SJSA1 (cell line): Measurements from ENCODE around the gene GLCCI1. TPM values are rescaled to one million over a fixed set of nuclear protein-coding genes. Genes with fewer than 3 reads are reported as not detected.
"Not testable (repeated sequence)": the region's sequence is repeated elsewhere in the genome, so short reads cannot be mapped to it uniquely, and the experiment has no call there.

ENCODE experiments used
- DNase-seq, 2 experiments: peaks; one replicate each; pipeline ENCODE4 v3.0.0-alpha.2; 2015 to 2020; ENCODE audit warnings: low spot score in 2 of 2, low read depth in 1 of 2
- H3K27ac ChIP-seq: fragments of 250-450 bp; sonication (Bioruptor Pico); 2 replicates; pipeline ENCODE4 v1.5.1; 2020; ENCODE audit warnings: mild to moderate bottlenecking, moderate library complexity
- H3K27me3 ChIP-seq: fragments of 250-450 bp; sonication (Bioruptor Pico); replicated peaks from 2 replicates; pipeline ENCODE4 v1.5.1; 2020; ENCODE audit warnings: mild to moderate bottlenecking, moderate library complexity
- H3K36me3 ChIP-seq: fragments of 250-450 bp; sonication (Bioruptor Pico); 2 replicates; pipeline ENCODE4 v1.5.1; 2020; ENCODE audit warnings: mild to moderate bottlenecking
- H3K4me1 ChIP-seq: fragments of 250-450 bp; sonication (Bioruptor Pico); replicated peaks from 2 replicates; pipeline ENCODE4 v1.6.1; 2021; ENCODE audit warnings: mild to moderate bottlenecking
- H3K4me3 ChIP-seq: fragments of 250-450 bp; sonication (Bioruptor Pico); 2 replicates; pipeline ENCODE4 v1.5.1; 2020; ENCODE audit warnings: mild to moderate bottlenecking
- H3K9me3 ChIP-seq: fragments of 250-450 bp; sonication (Bioruptor Pico); replicated peaks from 2 replicates; pipeline ENCODE4 v1.5.1; 2020; ENCODE audit warnings: mild to moderate bottlenecking
- total RNA-seq: library from RNA; depleted of rRNA; stranded (reverse); fragments of >200 nt; shearing (Covaris generic); gene quantifications from 2 replicates; pipeline ENCODE4 v1.2.3, GENCODE V29; 2014

Gene GLCCI1
- total RNA-seq, 1 experiment from 2014 or later = 2.1 TPM

- H3K36me3 ChIP-seq = no peaks in the 10 kb centered on the region
- no peak for DNase-seq
- H3K27me3 ChIP-seq = no peaks in the 10 kb centered on the region
- no peaks in the 10 kb centered on the region for H3K4me1 ChIP-seq
- no peak overlapping the region for H3K4me3 ChIP-seq
- no peak overlapping the region for H3K27ac ChIP-seq
- H3K9me3 ChIP-seq = no peaks in the 10 kb centered on the region
These were observed 120.6 kb downstream of the GLCCI1 start for GRCh38 chr7:8089036-8089780.

DNA sequence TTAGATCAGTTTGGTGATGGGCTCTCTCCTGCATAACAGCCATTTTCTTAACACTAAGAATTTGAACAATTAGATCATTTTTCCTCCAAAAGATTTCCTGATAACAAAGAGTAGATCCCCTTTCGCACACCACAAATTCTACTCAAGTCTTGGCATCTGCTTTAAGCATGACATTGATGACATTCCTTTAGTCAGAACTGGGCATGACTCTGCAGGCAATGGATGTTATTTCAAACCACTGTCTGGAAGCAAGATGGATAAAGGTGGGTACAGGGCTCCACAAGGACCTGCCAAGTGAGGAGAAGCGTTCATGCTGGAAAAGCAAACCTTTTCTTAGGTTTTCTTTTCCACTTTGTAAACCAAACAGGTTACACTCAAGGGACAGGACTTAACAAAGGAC is 123.5 kb downstream of the GLCCI1 start:
- DNase-seq = no peak
- Histone ChIP-seq H3K9me3 (no peaks in the 10 kb centered on the region), H3K36me3 (no peaks in the 10 kb centered on the region), H3K4me3 (no peak overlapping the region), H3K27ac (no peak overlapping the region), H3K27me3 (no peaks in the 10 kb centered on the region), H3K4me1 (no peaks in the 10 kb centered on the region)

DNA sequence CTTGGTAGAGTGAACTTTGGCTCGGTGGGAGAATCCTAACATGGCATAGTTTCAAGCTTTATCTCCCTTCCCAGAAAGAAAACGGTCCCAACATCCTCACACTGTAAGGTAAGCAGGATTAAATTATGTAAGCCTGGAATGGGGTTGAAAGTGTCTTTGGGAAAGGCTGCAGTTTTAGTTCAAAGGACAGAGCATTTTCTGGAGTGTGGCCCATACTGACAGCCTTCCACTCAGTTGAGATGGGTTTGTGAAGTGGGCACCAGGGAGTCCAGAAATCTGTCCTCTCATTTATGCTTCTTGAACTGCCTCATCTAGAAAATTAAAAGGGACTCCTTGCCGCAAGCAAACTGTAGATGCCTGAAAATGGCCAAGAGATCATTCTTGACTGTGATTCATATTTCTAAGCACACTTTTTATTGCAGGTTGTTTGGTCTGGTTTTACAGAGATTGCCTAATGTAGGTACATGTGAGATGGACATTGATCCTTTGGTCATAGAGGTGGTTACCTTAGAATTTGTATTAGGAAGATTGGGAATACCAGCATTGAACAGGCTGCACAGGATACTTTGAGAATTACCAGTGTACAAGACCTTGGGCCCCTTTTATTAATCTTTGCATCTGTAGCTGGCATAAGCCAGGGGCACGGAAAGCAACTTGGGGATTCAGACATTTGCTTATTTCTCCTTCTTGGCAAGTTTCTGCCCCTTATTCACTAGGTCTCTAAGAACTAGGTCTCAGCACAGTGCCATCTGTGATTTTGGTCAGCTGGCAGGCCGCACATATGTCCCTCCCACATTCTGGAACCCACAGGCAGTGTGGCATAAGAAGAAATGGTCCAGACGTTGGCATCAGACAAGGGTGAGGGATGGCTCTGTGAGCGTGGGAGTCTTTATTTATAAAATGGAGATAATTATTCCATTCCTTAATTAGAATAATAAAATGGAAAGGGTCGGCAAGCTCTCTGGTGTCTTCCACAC is 125.9 kb downstream of the GLCCI1 start:
- Histone ChIP-seq H3K4me1 (no peaks in the 10 kb centered on the region), H3K4me3 (no peak overlapping the region), H3K27ac (no peak overlapping the region), H3K27me3 (no peaks in the 10 kb centered on the region), H3K36me3 (no peaks in the 10 kb centered on the region), H3K9me3 (no peaks in the 10 kb centered on the region)
- DNase-seq = no peak

DNA sequence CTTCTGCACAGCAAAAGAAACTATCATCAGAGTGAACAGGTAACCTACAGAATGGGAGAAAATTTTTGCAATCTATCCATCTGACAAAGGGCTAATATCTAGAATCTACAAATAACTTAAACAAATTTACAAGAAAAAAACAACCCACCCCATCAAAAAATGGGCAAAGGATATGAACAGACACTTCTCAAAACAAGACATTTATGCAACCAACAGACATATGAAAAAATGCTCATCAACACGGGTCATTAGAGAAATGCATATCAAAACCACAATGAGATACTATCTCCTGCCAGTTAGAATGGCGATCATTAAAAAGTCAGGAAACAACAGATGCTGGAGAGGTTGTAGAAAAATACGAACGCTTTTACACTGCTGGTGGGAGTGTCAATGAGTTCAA is 132.7 kb downstream of the GLCCI1 start:
- not testable (repeated sequence) for DNase-seq, H3K27me3 ChIP-seq, H3K36me3 ChIP-seq, H3K27ac ChIP-seq, H3K4me3 ChIP-seq, H3K4me1 ChIP-seq, H3K9me3 ChIP-seq

GRCh38 chr7:8103282-8103681 is 134.7 kb downstream of the GLCCI1 start:
- no peak overlapping the region for H3K4me3 ChIP-seq
- no peaks in the 10 kb centered on the region for H3K36me3 ChIP-seq
- H3K27ac ChIP-seq = no peak overlapping the region
- H3K27me3 ChIP-seq = no peaks in the 10 kb centered on the region
- no peaks in the 10 kb centered on the region for H3K4me1 ChIP-seq
- H3K9me3 ChIP-seq = 0 out of 2 replicates have a peak, but pooled peaks cover 3% of the 10 kb centered on the region
- DNase-seq = no peak

DNA sequence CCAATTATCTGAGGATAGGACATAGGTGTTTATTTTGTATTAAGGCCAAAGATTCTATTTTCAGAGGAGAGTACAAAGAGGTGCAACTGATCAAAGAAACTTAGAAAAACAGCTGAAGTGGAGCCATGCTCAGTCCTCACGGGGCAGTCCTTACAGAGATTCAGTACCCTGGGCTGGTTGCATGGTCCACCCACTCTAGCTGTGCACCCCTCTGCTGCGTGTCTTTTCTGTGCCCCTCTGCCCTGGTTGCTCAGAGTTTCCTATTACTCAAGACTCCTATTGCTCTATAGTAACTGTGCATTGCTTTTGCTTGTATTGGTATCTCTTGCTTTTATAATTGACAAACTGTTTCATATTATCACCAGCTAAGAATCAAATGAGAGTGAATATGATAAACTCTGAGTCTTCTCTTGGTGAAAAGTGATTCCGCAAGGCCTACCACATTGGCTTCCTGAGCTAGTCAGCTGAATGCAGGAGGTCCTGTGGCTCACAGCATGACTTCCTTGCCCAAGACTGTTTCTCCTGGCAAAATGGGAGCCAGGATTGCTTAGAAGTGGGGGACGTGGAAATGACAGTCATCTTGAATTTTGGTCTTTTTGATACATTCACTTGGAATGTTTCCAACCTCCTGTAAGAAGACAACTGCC is 137.0 kb downstream of the GLCCI1 start:
- no peaks in the 10 kb centered on the region for H3K4me1 ChIP-seq
- no peak for DNase-seq
- no peak overlapping the region for H3K4me3 ChIP-seq
- H3K9me3 ChIP-seq = 0 out of 2 replicates have a peak, but pooled peaks cover 3% of the 10 kb centered on the region
- H3K27me3 ChIP-seq = no peaks in the 10 kb centered on the region
- H3K27ac ChIP-seq = no peak overlapping the region
- no peaks in the 10 kb centered on the region for H3K36me3 ChIP-seq

GRCh38 chr7:8109196-8110022 is 140.8 kb downstream of the GLCCI1 start:
- H3K27ac ChIP-seq = no peak overlapping the region
- H3K36me3 ChIP-seq = no peaks in the 10 kb centered on the region
- no peaks in the 10 kb centered on the region for H3K4me1 ChIP-seq
- no peak for DNase-seq
- no peaks in the 10 kb centered on the region for H3K27me3 ChIP-seq
- 0 out of 2 replicates have a peak, but pooled peaks cover 3% of the 10 kb centered on the region for H3K9me3 ChIP-seq
- no peak overlapping the region for H3K4me3 ChIP-seq

DNA sequence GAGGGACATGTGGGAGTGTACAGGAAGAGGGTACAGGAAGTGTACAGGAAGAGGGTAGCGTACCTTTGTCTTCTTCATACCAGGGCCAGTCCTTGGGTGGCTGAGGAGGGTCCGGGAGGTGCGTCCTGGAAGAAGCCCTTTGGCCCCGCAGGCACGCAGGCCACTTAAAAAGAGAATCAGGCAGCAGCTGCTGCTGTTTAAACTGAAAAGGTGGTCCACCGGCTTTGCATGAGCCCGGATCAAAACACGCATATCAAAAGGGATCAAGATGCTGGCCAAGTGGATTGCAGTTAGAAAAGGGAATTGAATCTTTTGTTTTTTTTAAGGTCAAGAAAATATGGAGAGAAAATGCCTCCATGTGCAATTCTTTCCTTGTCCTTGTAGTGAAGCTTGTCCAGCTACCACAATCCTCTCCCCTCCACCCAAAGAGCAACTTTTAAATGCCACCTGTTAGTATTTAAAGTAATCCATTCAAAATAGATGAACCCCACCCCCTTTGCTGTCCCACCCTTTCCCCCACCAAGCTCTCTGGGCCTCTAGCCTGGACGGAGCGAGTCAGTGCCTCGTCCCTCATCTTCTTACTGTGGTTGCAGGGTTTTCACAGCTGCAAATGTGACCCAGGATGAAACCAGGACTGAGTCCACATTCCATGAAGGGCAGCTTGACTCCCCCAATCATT is 142.8 kb downstream of the GLCCI1 start:
- Histone ChIP-seq H3K4me1 (no peaks in the 10 kb centered on the region), H3K4me3 (no peak overlapping the region), H3K36me3 (no peaks in the 10 kb centered on the region), H3K27ac (no peak overlapping the region), H3K9me3 (no peaks in the 10 kb centered on the region), H3K27me3 (no peaks in the 10 kb centered on the region)
- no peak for DNase-seq

DNA sequence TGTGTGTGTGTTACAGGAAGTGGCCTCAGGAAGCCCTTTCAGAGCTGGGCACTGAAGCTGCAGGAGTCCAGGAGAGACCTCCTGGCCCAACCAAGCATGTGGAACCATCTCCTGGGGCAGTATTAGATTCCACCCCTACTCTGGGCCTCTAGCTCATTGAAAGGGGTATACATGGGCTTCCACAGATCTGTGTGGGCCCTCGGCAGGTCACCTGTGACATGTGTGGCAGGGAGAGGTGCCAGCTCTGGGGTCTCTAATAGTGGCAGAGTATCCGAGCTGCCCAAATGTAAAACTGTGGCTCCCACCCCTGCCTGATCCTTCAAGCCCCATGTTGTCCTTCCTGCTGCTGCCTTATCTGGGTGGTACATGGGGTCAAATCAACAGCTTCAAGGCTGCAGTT is 144.1 kb downstream of the GLCCI1 start:
- no peak overlapping the region for H3K27ac ChIP-seq
- H3K4me3 ChIP-seq = no peak overlapping the region
- DNase-seq = no peak
- no peaks in the 10 kb centered on the region for H3K4me1 ChIP-seq
- H3K36me3 ChIP-seq = no peaks in the 10 kb centered on the region
- H3K27me3 ChIP-seq = no peaks in the 10 kb centered on the region
- no peaks in the 10 kb centered on the region for H3K9me3 ChIP-seq

DNA sequence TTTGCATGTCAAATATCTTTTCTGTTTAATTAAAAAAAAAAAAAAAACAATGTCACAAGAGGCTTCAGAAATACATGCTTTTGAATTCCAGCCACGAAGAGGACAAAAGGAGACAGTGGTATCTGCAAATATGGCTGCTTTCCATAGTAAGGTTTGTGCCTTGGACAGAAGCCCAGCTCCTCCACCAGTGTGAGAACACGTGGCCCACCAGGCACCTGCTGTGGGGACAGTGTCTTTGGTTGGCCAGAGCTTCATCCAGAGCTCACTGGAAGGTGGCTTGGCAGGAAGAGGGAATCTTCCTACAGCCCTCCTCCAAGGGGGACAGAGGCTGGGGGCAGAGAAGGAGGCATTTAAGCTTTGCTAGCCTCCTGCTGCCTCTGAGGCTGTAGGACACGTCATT is 144.6 kb downstream of the GLCCI1 start:
- Histone ChIP-seq H3K4me3 (no peak overlapping the region), H3K27ac (no peak overlapping the region)

DNA sequence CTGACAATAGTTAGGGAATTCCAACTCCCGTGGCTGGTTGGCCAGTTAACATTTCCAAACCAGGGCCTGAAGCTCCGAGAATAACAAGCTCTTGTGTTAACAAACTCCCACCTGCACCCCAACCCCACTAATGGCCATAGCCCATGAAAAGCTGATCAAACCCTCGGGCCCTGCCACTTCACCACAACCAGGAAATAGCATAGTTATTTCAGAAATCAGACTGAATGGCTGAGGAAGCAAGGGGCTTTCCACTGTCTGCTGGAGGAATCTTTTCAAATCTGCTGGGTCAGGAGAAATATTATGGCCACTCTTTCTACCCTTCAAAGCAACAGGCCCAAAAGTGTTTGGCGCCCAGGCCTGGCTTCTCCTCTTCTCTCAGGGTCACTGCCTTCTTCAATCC is 145.6 kb downstream of the GLCCI1 start:
- H3K4me1 ChIP-seq = no peaks in the 10 kb centered on the region
- H3K27me3 ChIP-seq = no peaks in the 10 kb centered on the region
- H3K9me3 ChIP-seq = no peaks in the 10 kb centered on the region
- DNase-seq = no peak
- H3K4me3 ChIP-seq = no peak overlapping the region
- no peak overlapping the region for H3K27ac ChIP-seq
- H3K36me3 ChIP-seq = no peaks in the 10 kb centered on the region

More for the DNA sequence above, 144.6 kb downstream of the GLCCI1 start:
- Histone ChIP-seq H3K4me1 (no peaks in the 10 kb centered on the region), H3K9me3 (no peaks in the 10 kb centered on the region), H3K36me3 (no peaks in the 10 kb centered on the region), H3K27me3 (no peaks in the 10 kb centered on the region)
- DNase-seq = no peak

GRCh38 chr7:8115547-8116402 is 147.2 kb downstream of the GLCCI1 start:
- H3K4me3 ChIP-seq = no peak overlapping the region
- H3K9me3 ChIP-seq = no peaks in the 10 kb centered on the region
- no peaks in the 10 kb centered on the region for H3K4me1 ChIP-seq
- DNase-seq = no peak
- no peak overlapping the region for H3K27ac ChIP-seq
- H3K36me3 ChIP-seq = no peaks in the 10 kb centered on the region
- no peaks in the 10 kb centered on the region for H3K27me3 ChIP-seq
